ENCODE results near the gene NLGN2. TPM values are rescaled to one million over a fixed set of nuclear protein-coding genes. Genes with fewer than 3 reads are reported as not detected.

NLGN2 gene
- total RNA-seq, 1 experiment from 2014 or later = 70.2 TPM

DNA sequence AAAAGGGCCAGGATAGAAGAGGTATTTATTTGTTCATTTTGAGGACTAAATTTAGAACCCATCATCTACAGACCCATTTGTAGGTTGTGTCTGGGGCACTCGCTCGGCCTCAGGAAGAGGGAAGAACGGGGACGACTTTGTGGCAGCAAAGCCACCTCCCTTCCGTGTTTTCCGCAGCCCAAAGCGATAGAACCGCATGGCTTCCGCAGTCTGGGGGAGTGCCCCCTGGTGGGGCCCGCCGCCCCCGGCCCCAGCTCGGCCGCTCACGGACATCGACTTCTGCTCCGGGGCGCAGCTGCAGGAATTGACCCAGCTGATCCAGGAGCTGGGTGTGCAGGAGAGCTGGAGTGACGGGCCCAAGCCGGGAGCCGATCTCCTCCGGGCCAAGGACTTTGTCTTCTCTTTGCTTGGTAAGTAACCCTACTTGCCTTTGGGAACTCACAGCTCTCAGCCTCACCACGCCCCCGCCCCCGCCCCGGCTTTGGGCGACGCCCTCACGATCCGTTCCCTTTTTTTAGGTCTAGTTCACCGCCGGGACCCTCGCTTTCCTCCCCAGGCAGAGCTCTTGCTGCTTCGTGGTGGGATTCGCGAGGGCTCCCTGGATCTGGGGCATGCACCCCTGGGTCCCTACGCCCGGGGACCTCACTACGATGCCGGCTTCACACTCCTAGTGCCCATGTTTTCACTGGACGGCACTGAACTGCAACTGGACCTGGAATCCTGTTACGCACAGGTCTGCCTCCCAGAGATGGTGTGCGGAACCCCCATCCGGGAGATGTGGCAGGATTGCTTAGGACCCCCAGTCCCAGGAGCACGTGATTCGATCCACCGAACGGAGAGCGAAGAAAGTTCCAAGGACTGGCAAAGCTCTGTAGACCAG is 28.3 kb downstream of the NLGN2 start:
- no CpG with 5 or more reads among the region's 49 CpGs for WGBS (ENCODE audit: extremely low coverage, insufficient read length, low lambda C conversion rate)
- Histone ChIP-seq H2AFZ (ENCODE audit: low read length) (no peak overlapping the region), H2BK5ac (ENCODE audit: insufficient read length, low read length) (no peak overlapping the region)

More for the DNA sequence above, 28.3 kb downstream of the NLGN2 start:
- Histone ChIP-seq H3K14ac (ENCODE audit: insufficient read depth, low read length) (peak overlapping the region; percentile 32; the same call in 1 of the 2 replicates), H3K9ac (ENCODE audit: extremely low read depth, insufficient read length, low read length) (peak overlapping the region; percentile 29), H3K4ac (ENCODE audit: low read depth, low read length) (no peak overlapping the region), H3K23ac (ENCODE audit: insufficient read length, low read depth, low read length) (no peak overlapping the region), H3K23me2 (ENCODE audit: insufficient read length, low read depth, low read length, poor library complexity, severe bottlenecking) (peaks cover 33% of the 10 kb centered on the region), H3K27me3 (ENCODE audit: insufficient read depth, low read length) (peaks cover 7% of the 10 kb centered on the region), H3K4me1 (ENCODE audit: insufficient read depth, low read length) (no peaks in the 10 kb centered on the region), H4K5ac (ENCODE audit: insufficient read length, low read depth, low read length) (no peak overlapping the region), H2BK12ac (ENCODE audit: insufficient read length, low read depth, low read length) (no peak overlapping the region), H3K18ac (ENCODE audit: insufficient read length, low read depth, low read length) (peak overlapping the region; percentile 30), H3K9me3 (ENCODE audit: control insufficient read depth, low read depth, low read length) (no peaks in the 10 kb centered on the region), H4K91ac (ENCODE audit: insufficient read length, low read depth, low read length) (no peak overlapping the region), H2BK120ac (ENCODE audit: low read depth, low read length, poor library complexity, severe bottlenecking) (no peak overlapping the region), H3T11ph (ENCODE audit: low read length) (no peak overlapping the region), H3K79me1 (ENCODE audit: insufficient read depth, low read depth, low read length, poor library complexity, severe bottlenecking) (no peaks in the 10 kb centered on the region), H3K4me2 (ENCODE audit: insufficient read depth, insufficient read length, low read length) (peak overlapping the region; percentile 60), H2BK15ac (ENCODE audit: low read depth, low read length) (no peak overlapping the region), H4K8ac (replicated peaks; ENCODE audit: insufficient read length, low read depth, low read length) (no peak overlapping the region), H2AK5ac (ENCODE audit: insufficient read length, low read length) (no peak overlapping the region), H3K27ac (ENCODE audit: insufficient read length, low read depth, low read length) (peak overlapping the region; percentile 3), H2BK20ac (ENCODE audit: low read depth, low read length, poor library complexity, severe bottlenecking) (no peak overlapping the region), H3K56ac (ENCODE audit: insufficient read length, low read depth, low read length) (no peak overlapping the region), H3K79me2 (ENCODE audit: insufficient read depth, low read length) (no peaks in the 10 kb centered on the region), H4K20me1 (ENCODE audit: control insufficient read depth, insufficient read depth, insufficient read length) (no peaks in the 10 kb centered on the region)
- DNase-seq = peak; percentile 91
- Mint-ChIP-seq H3K4me3 (peak overlapping the region; percentile 77 to 89), H3K36me3 (ENCODE audit: insufficient read depth in 1 of 3, low read depth in 3 of 3) (no peaks in the 10 kb centered on the region), H3K9me3 (no peaks in the 10 kb centered on the region), H3K27me3 (ENCODE audit: low read depth) (peaks cover 24% of the 10 kb centered on the region), H3K4me1 (peaks cover 22 to 23% of the 10 kb centered on the region in 2 experiments), H3K27ac (peak overlapping the region; percentile 85 to 98 (median 93); a peak in 6 of 7 replicates)
- TF ChIP-seq, protein P1, sequence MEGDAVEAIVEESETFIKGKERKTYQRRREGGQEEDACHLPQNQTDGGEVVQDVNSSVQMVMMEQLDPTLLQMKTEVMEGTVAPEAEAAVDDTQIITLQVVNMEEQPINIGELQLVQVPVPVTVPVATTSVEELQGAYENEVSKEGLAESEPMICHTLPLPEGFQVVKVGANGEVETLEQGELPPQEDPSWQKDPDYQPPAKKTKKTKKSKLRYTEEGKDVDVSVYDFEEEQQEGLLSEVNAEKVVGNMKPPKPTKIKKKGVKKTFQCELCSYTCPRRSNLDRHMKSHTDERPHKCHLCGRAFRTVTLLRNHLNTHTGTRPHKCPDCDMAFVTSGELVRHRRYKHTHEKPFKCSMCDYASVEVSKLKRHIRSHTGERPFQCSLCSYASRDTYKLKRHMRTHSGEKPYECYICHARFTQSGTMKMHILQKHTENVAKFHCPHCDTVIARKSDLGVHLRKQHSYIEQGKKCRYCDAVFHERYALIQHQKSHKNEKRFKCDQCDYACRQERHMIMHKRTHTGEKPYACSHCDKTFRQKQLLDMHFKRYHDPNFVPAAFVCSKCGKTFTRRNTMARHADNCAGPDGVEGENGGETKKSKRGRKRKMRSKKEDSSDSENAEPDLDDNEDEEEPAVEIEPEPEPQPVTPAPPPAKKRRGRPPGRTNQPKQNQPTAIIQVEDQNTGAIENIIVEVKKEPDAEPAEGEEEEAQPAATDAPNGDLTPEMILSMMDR (conservative IDR thresholded peaks at IDR 0.05) = peak; percentile 29; the same call in 2 of the 3 replicates
